PC-9 (cell line): ENCODE results near the gene DLG2.
A peak's percentile ranks its signal among the peaks of the same experiment; 100 is the strongest.

Experiments
- EZH2 ChIP-seq: fragments of 200-600 bp; sonication (generic); IDR thresholded peaks from 2 replicates; pipeline ENCODE4 v1.8.0; 2017; ENCODE audit warnings: antibody characterized with exemption, low read depth
- TF ChIP-seq, protein P1 (sequence below): fragments of 200-600 bp; sonication (generic); conservative IDR thresholded peaks from 2 replicates; pipeline ENCODE4 v1.6.1; 2017; ENCODE audit warnings: mixed run types, antibody characterized with exemption, mild to moderate bottlenecking, moderate library complexity

DNA sequence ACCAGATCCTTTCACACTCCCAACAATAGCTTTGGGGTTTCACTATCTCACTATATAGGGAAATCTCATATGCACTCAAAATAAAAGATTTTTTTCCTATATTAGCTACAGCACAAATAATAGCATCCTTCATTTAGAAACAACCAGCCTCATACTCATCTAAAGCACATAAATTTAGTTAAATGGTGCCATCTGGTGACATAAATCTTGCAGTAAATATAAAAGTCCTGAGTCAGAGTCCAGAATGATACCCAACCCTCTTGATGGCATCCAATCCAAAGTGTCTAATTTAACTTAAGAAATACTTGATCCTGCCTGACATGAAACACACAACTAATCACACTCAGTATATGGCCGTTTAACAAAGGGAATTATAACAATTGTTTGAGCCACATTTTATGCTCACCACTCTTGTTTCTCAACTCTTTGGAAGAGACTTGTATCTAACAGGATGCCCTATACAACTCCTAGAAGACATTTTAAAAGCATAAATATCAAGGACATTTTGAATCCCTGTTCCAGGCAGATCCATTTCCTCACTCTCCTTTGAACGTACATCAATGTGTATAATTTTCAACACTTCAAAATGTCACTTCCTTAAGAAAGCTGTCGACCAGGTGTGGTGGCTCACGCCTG is 36.2 kb downstream of the DLG2 start:
- TF ChIP-seq, protein P1, sequence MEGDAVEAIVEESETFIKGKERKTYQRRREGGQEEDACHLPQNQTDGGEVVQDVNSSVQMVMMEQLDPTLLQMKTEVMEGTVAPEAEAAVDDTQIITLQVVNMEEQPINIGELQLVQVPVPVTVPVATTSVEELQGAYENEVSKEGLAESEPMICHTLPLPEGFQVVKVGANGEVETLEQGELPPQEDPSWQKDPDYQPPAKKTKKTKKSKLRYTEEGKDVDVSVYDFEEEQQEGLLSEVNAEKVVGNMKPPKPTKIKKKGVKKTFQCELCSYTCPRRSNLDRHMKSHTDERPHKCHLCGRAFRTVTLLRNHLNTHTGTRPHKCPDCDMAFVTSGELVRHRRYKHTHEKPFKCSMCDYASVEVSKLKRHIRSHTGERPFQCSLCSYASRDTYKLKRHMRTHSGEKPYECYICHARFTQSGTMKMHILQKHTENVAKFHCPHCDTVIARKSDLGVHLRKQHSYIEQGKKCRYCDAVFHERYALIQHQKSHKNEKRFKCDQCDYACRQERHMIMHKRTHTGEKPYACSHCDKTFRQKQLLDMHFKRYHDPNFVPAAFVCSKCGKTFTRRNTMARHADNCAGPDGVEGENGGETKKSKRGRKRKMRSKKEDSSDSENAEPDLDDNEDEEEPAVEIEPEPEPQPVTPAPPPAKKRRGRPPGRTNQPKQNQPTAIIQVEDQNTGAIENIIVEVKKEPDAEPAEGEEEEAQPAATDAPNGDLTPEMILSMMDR: peak; percentile 59; the same call in 1 of the 2 replicates
- no peak for TF ChIP-seq EZH2
